ENCODE data around the gene LRRIQ1.

Gene LRRIQ1

GRCh38 chr12:85057370-85057963, 21.3 kb downstream of the LRRIQ1 start:
- DNase-seq (ENCODE audit: low read depth in 2 of 2): no peak

DNA sequence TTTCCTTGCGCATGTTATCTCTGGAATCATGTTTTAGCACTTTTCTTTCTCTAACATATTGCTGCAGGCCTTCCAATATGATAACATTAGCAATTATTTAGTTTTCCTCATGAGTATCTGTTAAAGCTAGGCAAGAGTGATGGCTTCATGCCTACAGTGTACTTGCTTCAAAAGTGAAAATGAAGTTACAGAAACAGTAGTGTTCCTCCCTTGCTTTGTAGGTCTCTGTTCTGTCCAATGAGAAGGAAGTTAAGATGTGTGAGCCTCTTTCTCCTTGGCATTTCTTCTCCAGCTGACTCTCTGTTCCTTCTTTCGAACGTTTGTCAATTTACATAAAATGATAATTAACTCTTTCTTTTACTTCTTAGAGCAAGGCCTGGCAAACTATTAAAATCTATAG, 22.2 kb downstream of the LRRIQ1 start:
- no peak for DNase-seq (ENCODE audit: low read depth in 2 of 2)

DNA sequence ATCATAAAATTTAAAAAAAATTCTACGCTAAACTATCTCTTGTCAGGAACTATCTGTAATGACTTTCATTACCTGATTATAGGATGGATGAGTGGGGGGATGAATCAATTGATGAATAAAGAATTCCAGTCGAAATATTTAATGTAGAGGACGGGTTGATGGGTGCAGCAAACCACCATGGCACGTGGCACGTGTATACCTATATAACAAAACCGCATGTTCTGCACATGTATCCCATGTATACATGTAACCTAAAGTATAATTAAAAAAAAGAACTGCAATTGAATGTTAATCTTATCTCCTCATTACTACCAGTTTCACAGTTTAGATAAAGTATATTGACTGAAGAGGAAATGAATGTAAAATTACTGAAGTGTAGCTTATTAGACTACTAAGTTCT, 23.4 kb downstream of the LRRIQ1 start:
- no peak for DNase-seq (ENCODE audit: low read depth in 2 of 2)

DNA sequence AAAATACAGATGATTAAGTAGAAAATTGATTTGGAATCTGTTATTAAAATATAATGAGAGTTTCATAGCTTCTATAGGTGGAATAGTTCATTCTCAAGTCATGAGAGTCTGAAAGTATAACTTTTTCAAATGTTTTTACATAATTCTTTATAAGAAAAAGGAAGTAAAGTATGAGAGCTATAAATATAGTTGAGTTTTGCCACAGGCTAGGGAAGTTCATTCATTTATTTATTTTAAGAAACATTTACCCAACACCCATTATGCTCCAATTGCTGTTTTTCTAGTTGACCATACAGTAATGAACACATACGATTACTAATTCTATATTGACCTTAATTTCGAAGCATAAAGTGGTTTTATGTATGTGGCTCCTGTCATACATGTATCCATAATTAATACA, 24.8 kb downstream of the LRRIQ1 start:
- DNase-seq (ENCODE audit: low read depth in 2 of 2): no peak

- no peak for DNase-seq (ENCODE audit: low read depth in 2 of 2)
Measured at GRCh38 chr12:85065837-85066482, 29.8 kb downstream of the LRRIQ1 start.

DNA sequence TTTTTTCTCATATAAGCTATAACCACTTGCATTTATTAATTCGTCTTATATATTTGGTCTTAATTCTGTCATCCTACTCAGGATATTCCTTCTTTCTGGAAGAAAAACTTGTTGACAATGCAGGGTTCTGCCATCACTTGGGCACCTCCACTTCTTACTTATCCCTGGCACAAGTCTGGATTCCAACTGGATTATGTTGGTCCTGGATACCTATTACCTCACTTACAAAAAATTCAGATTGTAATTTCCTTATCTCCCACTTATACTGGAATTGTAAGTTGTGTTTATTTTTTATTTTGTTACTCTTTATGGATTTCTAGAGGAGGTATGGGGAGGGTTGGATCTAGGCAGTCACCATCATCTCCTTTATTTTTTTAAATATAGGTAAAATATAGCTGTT, 36.7 kb downstream of the LRRIQ1 start:
- DNase-seq (ENCODE audit: low read depth in 2 of 2): no peak

DNA sequence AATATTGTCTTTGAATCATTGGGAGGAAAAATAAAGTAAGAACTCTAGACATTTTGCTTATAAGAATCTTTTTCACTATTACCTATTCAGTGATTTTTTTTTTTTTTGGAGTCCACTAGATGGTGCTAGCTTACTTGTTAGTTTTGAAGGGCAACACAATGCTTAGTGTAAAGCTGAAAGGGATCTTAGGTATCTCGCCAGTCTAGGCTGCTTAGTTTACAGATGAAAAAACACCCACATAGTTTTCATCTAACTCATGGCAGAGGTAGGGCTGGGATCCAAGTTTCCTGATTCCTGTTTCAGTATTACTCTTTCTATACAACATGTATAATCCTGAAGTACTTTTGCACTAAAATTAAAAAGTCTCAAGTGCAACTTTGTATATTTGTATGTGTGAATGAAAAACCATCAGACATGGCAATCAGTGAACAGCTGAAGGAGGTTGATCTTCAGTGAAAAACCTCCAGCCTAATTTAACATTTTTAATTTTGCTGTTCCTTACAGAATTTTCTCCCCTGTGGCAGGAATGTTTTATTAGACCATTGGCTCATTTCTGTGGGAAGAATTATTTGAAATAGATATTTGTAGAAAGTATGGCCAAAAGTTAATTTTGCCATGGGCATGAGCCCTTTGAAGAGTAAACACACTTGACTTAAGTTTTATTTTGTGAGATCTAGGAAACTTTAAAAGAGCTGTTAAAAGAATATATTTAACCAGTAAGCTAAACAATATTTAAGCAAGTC, 40.7 kb downstream of the LRRIQ1 start:
- no peak for DNase-seq (ENCODE audit: low read depth in 2 of 2)

- no peak for DNase-seq (ENCODE audit: low read depth in 2 of 2)
Measured at GRCh38 chr12:85085066-85085465, 48.9 kb downstream of the LRRIQ1 start.

DNA sequence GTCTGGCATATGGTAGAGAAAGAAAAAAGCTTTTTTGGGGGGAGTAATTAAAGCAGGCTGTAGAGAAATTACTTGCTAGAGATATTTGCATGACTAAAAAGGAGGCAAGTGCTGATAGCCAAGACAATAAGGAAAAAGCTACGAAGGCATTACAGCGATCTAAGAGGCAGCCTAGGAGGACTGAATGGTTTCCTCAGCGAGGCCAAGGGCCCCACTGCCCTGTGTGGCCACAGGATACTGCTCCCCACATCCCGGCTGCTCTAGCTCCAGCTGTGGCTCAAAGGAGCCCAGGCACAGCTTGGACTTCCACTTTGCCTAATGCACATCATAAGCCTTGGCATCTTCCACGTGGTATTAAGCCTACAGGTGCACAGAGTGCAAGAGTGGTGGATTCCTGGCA, 53.6 kb downstream of the LRRIQ1 start:
- DNase-seq (ENCODE audit: low read depth in 2 of 2): no peak

- DNase-seq (ENCODE audit: low read depth in 2 of 2): no peak
Measured at GRCh38 chr12:85092814-85093370, 56.7 kb downstream of the LRRIQ1 start.

GRCh38 chr12:85095501-85095900, 59.4 kb downstream of the LRRIQ1 start:
- DNase-seq (ENCODE audit: low read depth in 2 of 2): no peak

DNA sequence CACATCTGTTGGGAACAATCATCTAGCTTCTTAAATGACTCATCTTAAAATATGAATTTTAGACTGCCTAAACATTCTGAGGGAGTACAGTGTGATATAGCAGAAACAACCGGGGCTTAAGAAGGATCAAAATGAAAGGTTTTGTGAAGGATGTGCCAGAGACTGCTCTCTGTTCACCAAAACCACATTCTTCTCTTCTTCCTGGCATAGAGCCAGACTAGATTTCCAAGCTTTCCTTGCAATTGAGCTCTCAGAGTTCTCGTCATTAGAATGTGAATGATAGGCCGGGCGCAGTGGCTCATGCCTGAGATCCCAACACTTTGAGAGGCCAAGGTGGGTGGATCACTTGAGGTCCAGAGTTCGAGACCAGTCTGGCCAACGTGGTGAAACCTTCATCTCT, 94.5 kb downstream of the LRRIQ1 start:
- DNase-seq (ENCODE audit: low read depth in 2 of 2): no peak

DNA sequence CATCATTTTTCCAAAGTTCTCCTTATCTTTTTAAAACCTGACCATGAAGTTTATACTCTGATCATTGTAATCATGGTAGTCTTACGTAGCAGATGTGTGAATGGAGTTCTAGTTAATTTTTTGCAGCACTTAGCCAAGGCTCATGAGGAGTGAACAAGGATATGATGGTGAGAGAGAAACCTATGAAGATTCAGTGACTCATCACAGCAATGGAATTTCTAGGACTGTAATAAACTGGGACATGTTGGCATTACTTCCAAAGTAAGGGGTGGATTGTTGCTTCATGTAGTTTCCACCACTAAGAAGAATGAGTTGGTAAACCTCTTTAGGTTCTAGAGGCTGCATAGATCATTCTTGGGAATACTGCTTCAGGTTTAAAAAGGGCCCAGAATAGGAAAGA, 102.7 kb downstream of the LRRIQ1 start:
- DNase-seq (ENCODE audit: low read depth in 2 of 2): no peak

- DNase-seq (ENCODE audit: low read depth in 2 of 2): no peak
Measured at GRCh38 chr12:85147331-85147730, 111.2 kb downstream of the LRRIQ1 start.

DNA sequence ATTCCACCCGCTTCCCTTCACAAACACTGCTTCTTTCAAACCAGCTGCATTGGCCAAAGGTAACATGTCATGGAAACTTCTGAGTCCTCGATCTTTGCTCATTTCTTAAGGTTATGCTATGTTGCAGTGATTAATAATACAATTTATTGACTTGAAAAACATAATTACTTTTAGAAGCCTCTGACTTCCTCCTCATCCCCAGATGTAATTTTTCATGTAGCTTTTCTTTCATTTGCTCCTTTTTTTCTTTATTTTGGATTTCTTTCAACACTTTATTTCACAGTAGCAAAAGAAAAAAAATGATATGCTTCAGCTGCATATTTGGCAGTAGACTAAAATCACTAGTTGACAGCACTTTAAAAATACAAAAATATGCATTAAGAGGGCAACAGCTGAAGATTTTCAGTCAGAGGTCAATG, 116.2 kb downstream of the LRRIQ1 start:
- DNase-seq (ENCODE audit: low read depth in 2 of 2): no peak

GRCh38 chr12:85155791-85156190, 119.6 kb downstream of the LRRIQ1 start:
- DNase-seq (ENCODE audit: low read depth in 2 of 2): no peak

DNA sequence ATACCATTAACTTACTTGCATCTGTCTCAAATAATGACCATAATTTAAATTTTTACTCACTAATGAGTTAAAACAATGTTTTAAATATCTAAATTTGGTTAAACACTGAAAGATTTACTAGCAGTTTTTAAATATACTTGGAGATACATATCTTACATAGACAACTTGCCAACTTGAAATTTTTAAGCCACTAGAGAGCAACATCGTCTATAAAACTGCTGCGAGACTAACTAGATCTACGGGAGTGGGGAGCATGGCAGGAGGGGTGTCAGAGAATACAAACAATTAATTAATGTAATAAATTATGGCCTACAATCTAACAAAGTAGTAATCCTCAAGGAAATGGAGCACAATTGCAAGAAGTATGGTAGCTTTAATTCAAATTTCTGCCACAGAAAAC, 120.4 kb downstream of the LRRIQ1 start:
- DNase-seq (ENCODE audit: low read depth in 2 of 2): no peak

DNA sequence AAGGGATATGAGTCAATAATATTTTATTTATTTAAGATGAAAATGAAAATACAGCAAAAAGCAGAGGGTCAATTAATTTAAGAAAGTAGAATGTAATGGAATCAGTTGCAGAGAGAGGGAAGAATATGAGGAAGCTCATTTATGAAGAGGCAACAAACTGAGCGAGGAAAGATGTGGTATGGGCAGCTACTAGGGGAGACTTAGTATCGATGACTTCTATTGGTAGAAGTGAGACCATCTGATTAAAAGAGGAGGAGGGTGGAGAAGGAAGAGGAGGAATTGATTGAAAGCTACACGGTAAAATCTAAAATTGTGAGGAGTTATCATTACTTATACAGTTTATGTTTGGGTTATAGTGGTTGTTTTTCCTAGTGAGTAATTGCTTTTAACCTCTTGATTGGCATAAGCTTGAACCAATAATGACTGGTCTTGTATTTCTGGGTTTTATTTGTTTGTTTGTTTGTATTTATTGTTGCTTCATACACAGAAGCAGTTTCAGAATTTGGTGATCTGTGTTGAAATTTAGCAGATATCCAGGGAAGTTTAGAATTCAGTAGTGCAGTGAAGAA, 121.0 kb downstream of the LRRIQ1 start:
- DNase-seq (ENCODE audit: low read depth in 2 of 2): no peak

- DNase-seq (ENCODE audit: low read depth in 2 of 2): no peak
Measured at GRCh38 chr12:85163752-85164321, 127.7 kb downstream of the LRRIQ1 start.

DNA sequence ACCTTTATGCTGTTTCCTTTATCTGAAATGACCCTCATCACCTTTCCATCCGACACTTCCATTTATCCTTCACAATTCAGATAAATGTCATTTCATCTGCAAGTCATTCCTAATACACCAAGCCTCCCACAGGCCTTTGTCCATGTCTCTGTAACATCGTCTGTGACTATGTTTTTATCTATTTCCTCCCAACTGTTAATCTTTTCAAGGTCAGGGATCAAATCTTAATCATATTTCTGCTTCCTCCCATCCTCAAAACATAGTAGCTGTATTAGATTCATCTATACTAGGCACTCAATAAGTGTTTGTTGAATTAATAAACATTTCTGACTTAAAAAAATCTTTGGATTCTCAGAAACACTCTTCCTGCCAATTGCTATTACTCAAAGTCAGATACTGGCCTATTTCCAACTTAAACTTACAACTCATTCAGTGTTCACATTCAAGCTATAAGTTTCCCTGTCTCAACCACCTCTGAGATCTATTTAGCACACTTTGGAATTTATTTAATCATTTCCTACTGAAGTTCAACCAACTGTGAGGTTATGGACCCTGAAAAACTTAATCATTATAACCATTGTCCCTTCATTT, 143.6 kb downstream of the LRRIQ1 start:
- no peak for DNase-seq (ENCODE audit: low read depth in 2 of 2)

DNA sequence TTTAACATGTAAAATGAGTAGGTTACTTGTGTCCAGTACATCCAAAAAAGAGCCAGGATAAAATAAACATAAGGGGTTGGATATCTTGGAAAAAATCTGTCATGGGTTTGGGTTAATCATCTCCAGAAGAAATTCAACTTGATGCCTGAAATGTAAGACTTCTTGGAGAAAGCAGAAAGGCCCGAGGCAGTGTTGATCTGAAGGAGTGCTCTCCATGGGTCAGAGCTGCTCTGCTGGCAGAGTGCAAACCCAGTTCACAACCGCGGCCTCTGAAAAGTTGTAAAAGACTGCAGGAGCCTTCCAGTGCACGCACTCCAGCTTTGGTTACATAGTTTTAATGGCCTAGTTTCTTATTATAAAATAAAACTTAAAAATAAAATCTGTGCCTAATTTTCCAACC, 146.5 kb downstream of the LRRIQ1 start:
- no peak for DNase-seq (ENCODE audit: low read depth in 2 of 2)

GRCh38 chr12:85183855-85184254, 147.7 kb downstream of the LRRIQ1 start:
- DNase-seq (ENCODE audit: low read depth in 2 of 2): no peak
